A673 (cell line): ENCODE results near the gene RAP1GAP. TPM values are rescaled to one million over a fixed set of nuclear protein-coding genes. Genes with fewer than 3 reads are reported as not detected.

Source experiments
- BruUV-seq: library from RNA; stranded (reverse); fragments of 400-500 nt; replicated peaks from 2 replicates; lab custom pipeline; 2021; lab: Mats Ljungman, UMichigan
- CTCF ChIA-PET: fragments of 300-600 bp; sonication (Branson Sonifier 250); formaldehyde crosslinking; loops from one replicate; lab custom pipeline; 2022; ENCODE audit warnings: antibody characterized with exemption; lab: Charles Lee
- POLR2A ChIA-PET: fragments of 300-600 bp; sonication (Branson Sonifier 250); formaldehyde crosslinking; loops from one replicate; lab custom pipeline; 2022; ENCODE audit warnings: antibody characterized with exemption; ENCODE audit not compliant: low non-redundant PET; lab: Charles Lee
- DNase-seq: peaks from one replicate; pipeline ENCODE4 v3.0.0-alpha.2; 2015; ENCODE audit warnings: low spot score
- H3K27ac ChIP-seq: fragments of 200-600 bp; sonication (generic); 2 replicates; pipeline ENCODE4 v1.5.1; 2016; ENCODE audit warnings: mixed run types, low read depth, mild to moderate bottlenecking, mixed read lengths, antibody characterized with exemption, low read length; ENCODE audit not compliant: poor library complexity, severe bottlenecking
- H3K27me3 ChIP-seq: fragments of 200-600 bp; sonication (generic); replicated peaks from 2 replicates; pipeline ENCODE4 v1.6.1; 2017; ENCODE audit warnings: mixed run types, low read depth, mild to moderate bottlenecking, mixed read lengths, antibody characterized with exemption, low read length; ENCODE audit not compliant: insufficient read depth, poor library complexity
- H3K36me3 ChIP-seq: fragments of 200-600 bp; sonication (generic); 2 replicates; pipeline ENCODE4 v1.6.1; 2016; ENCODE audit warnings: mixed run types, mild to moderate bottlenecking, mixed read lengths, antibody characterized with exemption, low read length; ENCODE audit not compliant: insufficient read depth, poor library complexity, severe bottlenecking
- H3K4me1 ChIP-seq: fragments of 200-600 bp; sonication (generic); 2 replicates; pipeline ENCODE4 v1.6.1; 2017; ENCODE audit warnings: mixed run types, mild to moderate bottlenecking, mixed read lengths, antibody characterized with exemption, low read length; ENCODE audit not compliant: insufficient read depth, poor library complexity, severe bottlenecking
- H3K4me3 ChIP-seq: fragments of 200-600 bp; sonication (generic); 2 replicates; pipeline ENCODE4 v1.5.1; 2016; ENCODE audit warnings: low read depth, mixed run types, mild to moderate bottlenecking, mixed read lengths, low read length; ENCODE audit not compliant: poor library complexity, severe bottlenecking
- H3K9me3 ChIP-seq: fragments of 200-600 bp; sonication (generic); 2 replicates; pipeline ENCODE4 v1.6.1; 2016; ENCODE audit warnings: mixed run types, low read depth, mild to moderate bottlenecking, mixed read lengths, antibody characterized with exemption, low read length; ENCODE audit not compliant: poor library complexity, severe bottlenecking
- CTCF ChIP-seq: fragments of 300-800, 200-600 bp; sonication (generic); conservative IDR thresholded peaks from 2 replicates; pipeline ENCODE4 v1.5.1; 2017; ENCODE audit warnings: low read depth, mild to moderate bottlenecking, antibody characterized with exemption, low read length, moderate library complexity, mixed read lengths
- EZH2 ChIP-seq: fragments of 200-600 bp; sonication (generic); IDR thresholded peaks from 2 replicates; pipeline ENCODE4 v1.6.1; 2017; ENCODE audit warnings: borderline replicate concordance, low read depth, mild to moderate bottlenecking, mixed read lengths, antibody characterized with exemption, low read length; ENCODE audit not compliant: poor library complexity, severe bottlenecking
- intact Hi-C: fragments of 100-400 bp; cut with micrococcal nuclease; formaldehyde crosslinking; loops from one replicate; pipeline ENCODE4 v1.10.0; 2022; ENCODE audit not compliant: unreplicated experiment
- total RNA-seq: library from RNA; stranded (reverse); gene quantifications from 2 replicates; pipeline ENCODE4 v1.2.3, GENCODE V29; 2021

Gene RAP1GAP
- total RNA-seq, 1 experiment from 2014 or later, result 37.7 TPM

- BruUV-seq, result no TSS peak
- intact Hi-C loops, result no loop called here
- Histone ChIP-seq H3K27ac (no peak overlapping the region), H3K27me3 (no peaks in the 10 kb centered on the region), H3K9me3 (no peaks in the 10 kb centered on the region), H3K4me1 (peaks cover 21% of the 10 kb centered on the region), H3K36me3 (no peaks in the 10 kb centered on the region), H3K4me3 (no peak overlapping the region)
- TF ChIP-seq CTCF (no peak), EZH2 (no peak)
- ChIA-PET POLR2A (interaction anchor here (0.6 kb wide), 1 partner anchor 16 kb away, joined by 4 read pairs; no protein-coding TSS in a partner anchor), CTCF (no interaction called here)
- DNase-seq, result no peak
Measured at GRCh38 chr1:21667348-21668231, 1.6 kb downstream of the RAP1GAP start.

GRCh38 chr1:21666576-21667320 is 2.4 kb downstream of the RAP1GAP start:
- peaks cover 13% of the 10 kb centered on the region for H3K4me1 ChIP-seq
- TF ChIP-seq CTCF (no peak), EZH2 (no peak)
- no peak overlapping the region for H3K4me3 ChIP-seq
- no TSS peak for BruUV-seq
- H3K9me3 ChIP-seq, result no peaks in the 10 kb centered on the region
- CTCF ChIA-PET, result no interaction called here
- no peaks in the 10 kb centered on the region for H3K27me3 ChIP-seq
- DNase-seq, result no peak
- intact Hi-C loops, result no loop called here
- no peak overlapping the region for H3K27ac ChIP-seq
- no peaks in the 10 kb centered on the region for H3K36me3 ChIP-seq
- POLR2A ChIA-PET, result no interaction called here

- Histone ChIP-seq H3K36me3 (no peaks in the 10 kb centered on the region), H3K27ac (no peak overlapping the region), H3K9me3 (no peaks in the 10 kb centered on the region), H3K27me3 (no peaks in the 10 kb centered on the region), H3K4me3 (no peak overlapping the region), H3K4me1 (peaks cover 12% of the 10 kb centered on the region)
- TF ChIP-seq CTCF, result no peak
- TF ChIP-seq EZH2, result no peak
- ChIA-PET CTCF (no interaction called here), POLR2A (no interaction called here)
- DNase-seq, result no peak
- intact Hi-C loops, result no loop called here
- no TSS peak for BruUV-seq
Measured at GRCh38 chr1:21665711-21666575, 3.2 kb downstream of the RAP1GAP start.
